Spleen (tissue), 7 donors: ENCODE measurements around the gene PPP1R16B.

Experiments
- CTCF ChIP-seq, 11 experiments: fragments of 200-600 bp in 7 of 11; fragments of 450-650 bp in 4 of 11; sonication (generic) in 4 of 11; IDR thresholded peaks in 8 of 11; conservative IDR thresholded peaks in 3 of 11; 1 replicate in 7 of 11; 2 replicates in 4 of 11; pipeline versions ENCODE4 v1.4.0 to v1.8.0; 2016 to 2021; ENCODE audit warnings: antibody characterized with exemption in 11 of 11, inconsistent platforms in 4 of 11, mild to moderate bottlenecking in 1 of 11
- POLR2A ChIP-seq, 3 donors: fragments of 450-650 bp; IDR thresholded peaks; one replicate each; pipeline ENCODE4 v1.5.1; 2017; ENCODE audit warnings: antibody characterized with exemption in 3 of 3, mild to moderate bottlenecking in 1 of 3
- POLR2AphosphoS5 ChIP-seq, 3 donors: sonication (generic); formaldehyde crosslinking; IDR thresholded peaks; one replicate each; pipeline ENCODE4 v1.5.1; 2017; ENCODE audit warnings: antibody characterized with exemption in 3 of 3
- donor health status: DM: no; HTN: no; CAD: no; lungs with moderate emphysema.
- donor health status: DM: no; HTN: no; CAD: no.
- donor health status: DM: no; HTN: no; CAD: no.

GRCh38 chr20:38872036-38872435 lies 66.5 kb downstream of the PPP1R16B start:
- no peak for TF ChIP-seq CTCF (IDR thresholded peaks at IDR 0.05 in 8 of 11, conservative IDR thresholded peaks at IDR 0.05 in 3 of 11)
- no peak for TF ChIP-seq POLR2AphosphoS5 (IDR thresholded peaks at IDR 0.05)
- no peak for TF ChIP-seq POLR2A (IDR thresholded peaks at IDR 0.05)
